DND-41 (cell line): Measurements from ENCODE around the gene GLI2.

Experiments used
- ATAC-seq: fragments of 200-7000 bp; cut with Tn5 transposase; 3 replicates; pipeline ENCODE4 v1.9.1; 2021; ENCODE audit warnings: low read depth; ENCODE audit not compliant: insufficient read depth
- DNase-seq: peaks from one replicate; pipeline ENCODE4 v3.0.0-alpha.2; 2020
- H2AFZ ChIP-seq: 2 replicates; pipeline ENCODE4 v1.6.0; 2012; ENCODE audit warnings: low read depth, low read length
- H3K27ac ChIP-seq: 2 replicates; pipeline ENCODE4 v1.5.1; 2012; ENCODE audit warnings: low read length, inconsistent platforms
- H3K27me3 ChIP-seq: fragments of 200-600 bp; sonication (generic); 2 replicates; pipeline ENCODE4 v1.6.0; 2012; ENCODE audit warnings: low read length, mild to moderate bottlenecking, inconsistent platforms; ENCODE audit not compliant: insufficient read depth, poor library complexity
- H3K36me3 ChIP-seq: 2 replicates; pipeline ENCODE4 v1.5.1; 2012; ENCODE audit warnings: low read length, inconsistent platforms; ENCODE audit not compliant: insufficient read depth
- H3K4me1 ChIP-seq: 2 replicates; pipeline ENCODE4 v1.5.1; 2012; ENCODE audit warnings: mild to moderate bottlenecking, low read length; ENCODE audit not compliant: insufficient read depth
- H3K4me2 ChIP-seq: 2 replicates; pipeline ENCODE4 v1.6.0; 2012; ENCODE audit warnings: mild to moderate bottlenecking, moderate library complexity, low read length, inconsistent platforms; ENCODE audit not compliant: insufficient read depth
- H3K4me3 ChIP-seq, 2 experiments: fragments of 200-600 bp in 1 of 2; shearing (Covaris generic) in 1 of 2; 2 replicates each; pipeline ENCODE4 v1.5.1; 2012 to 2016; ENCODE audit warnings: inconsistent platforms in 2 of 2, low read length in 2 of 2, mild to moderate bottlenecking in 2 of 2, low read depth in 1 of 2, moderate library complexity in 1 of 2
- H3K79me2 ChIP-seq: 2 replicates; pipeline ENCODE4 v1.6.0; 2012; ENCODE audit warnings: low read length, inconsistent platforms; ENCODE audit not compliant: insufficient read depth
- H3K9ac ChIP-seq: 2 replicates; pipeline ENCODE4 v1.6.0; 2012; ENCODE audit warnings: low read depth, mild to moderate bottlenecking, inconsistent platforms, low read length, moderate library complexity
- H3K9me3 ChIP-seq: 2 replicates; pipeline ENCODE4 v1.5.1; 2012; ENCODE audit warnings: low read length, moderate library complexity, mild to moderate bottlenecking, inconsistent platforms; ENCODE audit not compliant: insufficient read depth, severe bottlenecking
- H4K20me1 ChIP-seq: 2 replicates; pipeline ENCODE4 v1.6.0; 2012; ENCODE audit warnings: low read length; ENCODE audit not compliant: insufficient read depth
- EZH2 ChIP-seq: IDR thresholded peaks from 3 replicates; pipeline ENCODE4 v1.6.1; 2012; ENCODE audit warnings: borderline replicate concordance, low read depth, mild to moderate bottlenecking, moderate library complexity, low read length, inconsistent platforms; ENCODE audit not compliant: severe bottlenecking
- TF ChIP-seq, protein P1 (sequence below): IDR thresholded peaks from 2 replicates; pipeline ENCODE4 v1.5.1; 2012; ENCODE audit warnings: borderline replicate concordance, low read length, moderate library complexity, mild to moderate bottlenecking; ENCODE audit not compliant: poor library complexity, severe bottlenecking; ENCODE audit errors: extremely low read depth

The GLI2 gene

GRCh38 chr2:120719491-120719890, 16.2 kb upstream of the GLI2 start:
- peaks cover 12% of the 10 kb centered on the region for H3K27me3 ChIP-seq
- TF ChIP-seq, protein P1, sequence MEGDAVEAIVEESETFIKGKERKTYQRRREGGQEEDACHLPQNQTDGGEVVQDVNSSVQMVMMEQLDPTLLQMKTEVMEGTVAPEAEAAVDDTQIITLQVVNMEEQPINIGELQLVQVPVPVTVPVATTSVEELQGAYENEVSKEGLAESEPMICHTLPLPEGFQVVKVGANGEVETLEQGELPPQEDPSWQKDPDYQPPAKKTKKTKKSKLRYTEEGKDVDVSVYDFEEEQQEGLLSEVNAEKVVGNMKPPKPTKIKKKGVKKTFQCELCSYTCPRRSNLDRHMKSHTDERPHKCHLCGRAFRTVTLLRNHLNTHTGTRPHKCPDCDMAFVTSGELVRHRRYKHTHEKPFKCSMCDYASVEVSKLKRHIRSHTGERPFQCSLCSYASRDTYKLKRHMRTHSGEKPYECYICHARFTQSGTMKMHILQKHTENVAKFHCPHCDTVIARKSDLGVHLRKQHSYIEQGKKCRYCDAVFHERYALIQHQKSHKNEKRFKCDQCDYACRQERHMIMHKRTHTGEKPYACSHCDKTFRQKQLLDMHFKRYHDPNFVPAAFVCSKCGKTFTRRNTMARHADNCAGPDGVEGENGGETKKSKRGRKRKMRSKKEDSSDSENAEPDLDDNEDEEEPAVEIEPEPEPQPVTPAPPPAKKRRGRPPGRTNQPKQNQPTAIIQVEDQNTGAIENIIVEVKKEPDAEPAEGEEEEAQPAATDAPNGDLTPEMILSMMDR = no peak
- TF ChIP-seq EZH2 = no peak
- no peak overlapping the region for H2AFZ ChIP-seq
- H3K36me3 ChIP-seq = no peaks in the 10 kb centered on the region
- H3K4me1 ChIP-seq = no peaks in the 10 kb centered on the region
- H3K4me3 ChIP-seq = no peak overlapping the region
- no peaks in the 10 kb centered on the region for H4K20me1 ChIP-seq
- H3K27ac ChIP-seq = no peak overlapping the region
- no peak for ATAC-seq
- H3K9me3 ChIP-seq = no peaks in the 10 kb centered on the region
- no peaks in the 10 kb centered on the region for H3K79me2 ChIP-seq
- no peak for DNase-seq
- H3K9ac ChIP-seq = no peak overlapping the region
- no peak overlapping the region for H3K4me2 ChIP-seq

DNA sequence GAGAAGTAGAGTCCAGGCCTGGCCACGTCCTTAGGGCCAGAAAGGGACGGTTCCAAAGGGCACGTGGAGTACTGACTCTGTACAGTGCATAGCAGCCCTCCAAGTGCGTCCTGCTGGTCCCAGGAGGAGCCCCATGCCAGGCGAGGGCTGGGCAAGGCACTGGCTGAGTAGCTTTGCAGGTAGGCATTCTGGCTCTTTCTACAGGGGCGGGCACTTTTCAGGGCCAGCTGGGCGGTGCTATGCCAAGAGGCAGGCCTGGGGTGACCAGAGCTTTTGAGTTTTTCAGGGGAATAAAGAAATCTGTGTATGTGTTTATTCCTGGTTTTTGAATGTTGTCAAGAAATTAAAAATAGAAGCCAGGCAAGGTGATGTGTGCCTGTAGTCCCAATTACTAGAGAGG, 15.4 kb upstream of the GLI2 start:
- no peaks in the 10 kb centered on the region for H3K9me3 ChIP-seq
- peaks cover 12% of the 10 kb centered on the region for H3K27me3 ChIP-seq
- DNase-seq (no peak), ATAC-seq (no peak)
- H3K36me3 ChIP-seq = no peaks in the 10 kb centered on the region
- no peak overlapping the region for H3K4me2 ChIP-seq
- H3K79me2 ChIP-seq = no peaks in the 10 kb centered on the region
- no peaks in the 10 kb centered on the region for H3K4me1 ChIP-seq
- no peak overlapping the region for H2AFZ ChIP-seq
- no peak overlapping the region for H3K27ac ChIP-seq
- no peaks in the 10 kb centered on the region for H4K20me1 ChIP-seq
- no peak overlapping the region for H3K4me3 ChIP-seq
- TF ChIP-seq, protein P1 = no peak
- TF ChIP-seq EZH2 = no peak
- H3K9ac ChIP-seq = no peak overlapping the region

- peaks cover 12% of the 10 kb centered on the region for H3K27me3 ChIP-seq
- no peak overlapping the region for H3K27ac ChIP-seq
- no peak overlapping the region for H3K4me2 ChIP-seq
Observed at GRCh38 chr2:120720746-120721375, 14.8 kb upstream of the GLI2 start.

More at GRCh38 chr2:120720746-120721375, 14.8 kb upstream of the GLI2 start:
- Histone ChIP-seq H4K20me1 (no peaks in the 10 kb centered on the region), H3K79me2 (no peaks in the 10 kb centered on the region), H3K9me3 (no peaks in the 10 kb centered on the region), H3K9ac (no peak overlapping the region), H3K4me1 (no peaks in the 10 kb centered on the region), H2AFZ (no peak overlapping the region), H3K36me3 (no peaks in the 10 kb centered on the region), H3K4me3 (no peak overlapping the region)
- no peak for TF ChIP-seq EZH2
- TF ChIP-seq, protein P1 = no peak
- DNase-seq (no peak), ATAC-seq (no peak)
